ENCODE results near the gene FRAS1. TPM values are rescaled to one million over a fixed set of nuclear protein-coding genes. Genes with fewer than 3 reads are reported as not detected.

FRAS1 gene
- total and polyA plus RNA-seq, 9 of the 15 experiments (the other 6 are each of a cell fraction or from before 2014, with no cell fraction given) = under 0.01 to 0.11 (median 0.04) TPM; not detected in 2

- POLR2A ChIA-PET = interaction anchor here (0.9 kb wide), 1 partner anchor 18 kb away, joined by 3 read pairs; no protein-coding TSS in a partner anchor
- H3K4me2 ChIP-seq (ENCODE audit: insufficient read depth, low read length) = no peak overlapping the region
- no peaks in the 10 kb centered on the region for H3K79me2 ChIP-seq (ENCODE audit: control insufficient read depth, insufficient read depth, low read length)
- no peak for FAIRE-seq
- H3K36me3 ChIP-seq (ENCODE audit: control insufficient read depth, insufficient read depth, low read length) = no peaks in the 10 kb centered on the region
- DNase-seq (ENCODE audit: extremely low read depth in 1 of 4, low spot score in 3 of 4) = no peak
- WGBS (ENCODE audit: insufficient coverage, low coverage, missing lambda C conversion rate) = 0% methylated on average over 5 of the region's 5 CpGs
- H4K20me1 ChIP-seq (replicated peaks; ENCODE audit: control insufficient read depth, insufficient read depth, low read length) = no peaks in the 10 kb centered on the region
- no peak for ATAC-seq
- CTCF ChIA-PET (ENCODE audit: low intra/inter-chr PET ratio) = no interaction called here
- H3K4me1 ChIP-seq (replicated peaks in 1 of 2; ENCODE audit: control insufficient read depth in 2 of 2, insufficient read depth in 2 of 2, low read length in 2 of 2) = no peaks in the 10 kb centered on the region
- H3K27me3 ChIP-seq (ENCODE audit: control insufficient read depth in 2 of 2, insufficient read depth in 2 of 2, low read length in 2 of 2) = peaks cover 2 to 11% of the 10 kb centered on the region in 2 experiments; a peak in 2 of 5 replicates
- H3K27ac ChIP-seq (ENCODE audit: extremely low read depth, low read depth, low read length) = no peak overlapping the region
- H3K4me3 ChIP-seq = no peak overlapping the region
- no peak for TF ChIP-seq ZNF253 (CRISPR knock-in tag; conservative IDR thresholded peaks at IDR 0.05)
- intact Hi-C loops (cut with micrococcal nuclease) = no loop called here
- H3K9me3 ChIP-seq (replicated peaks; ENCODE audit: control insufficient read depth, insufficient read depth, low read depth, low read length) = no peaks in the 10 kb centered on the region
- H2AFZ ChIP-seq (ENCODE audit: low read depth, low read length) = no peak overlapping the region
- no peaks in the 10 kb centered on the region for H3K9me1 ChIP-seq (ENCODE audit: control insufficient read depth, insufficient read depth, low read length)
- in situ Hi-C loops (cut with MboI) = no loop called here
- H3K9ac ChIP-seq (ENCODE audit: insufficient read depth in 1 of 2, low read depth in 2 of 2, low read length in 2 of 2) = no peak overlapping the region
- no TSS peak for BruUV-seq (replicated peaks)
Measured at GRCh38 chr4:78265006-78265405, 207.9 kb downstream of the FRAS1 start.

GRCh38 chr4:78267790-78268189 is 210.7 kb downstream of the FRAS1 start:
- Histone ChIP-seq H3K9ac (ENCODE audit: insufficient read depth in 1 of 2, low read depth in 2 of 2, low read length in 2 of 2) (no peak overlapping the region), H3K27ac (ENCODE audit: extremely low read depth, low read depth, low read length) (no peak overlapping the region), H3K9me1 (ENCODE audit: control insufficient read depth, insufficient read depth, low read length) (no peaks in the 10 kb centered on the region), H3K4me3 (no peak overlapping the region), H3K4me1 (replicated peaks in 1 of 2; ENCODE audit: control insufficient read depth in 2 of 2, insufficient read depth in 2 of 2, low read length in 2 of 2) (no peaks in the 10 kb centered on the region), H3K27me3 (ENCODE audit: control insufficient read depth in 2 of 2, insufficient read depth in 2 of 2, low read length in 2 of 2) (peaks cover 2 to 11% of the 10 kb centered on the region in 2 experiments; a peak in 2 of 5 replicates), H2AFZ (ENCODE audit: low read depth, low read length) (no peak overlapping the region), H3K36me3 (ENCODE audit: control insufficient read depth, insufficient read depth, low read length) (no peaks in the 10 kb centered on the region), H3K9me3 (replicated peaks; ENCODE audit: control insufficient read depth, insufficient read depth, low read depth, low read length) (no peaks in the 10 kb centered on the region), H3K79me2 (ENCODE audit: control insufficient read depth, insufficient read depth, low read length) (no peaks in the 10 kb centered on the region), H3K4me2 (ENCODE audit: insufficient read depth, low read length) (no peak overlapping the region), H4K20me1 (replicated peaks; ENCODE audit: control insufficient read depth, insufficient read depth, low read length) (no peaks in the 10 kb centered on the region)
- 0% methylated on average over 7 of the region's 7 CpGs for WGBS (ENCODE audit: insufficient coverage, low coverage, missing lambda C conversion rate)
- ChIA-PET POLR2A (no interaction called here), CTCF (ENCODE audit: low intra/inter-chr PET ratio) (no interaction called here)
- BruUV-seq (replicated peaks) = no TSS peak
- FAIRE-seq (no peak), DNase-seq (ENCODE audit: extremely low read depth in 1 of 4, low spot score in 3 of 4) (no peak), ATAC-seq (no peak)
- in situ Hi-C loops (cut with MboI) = no loop called here
- intact Hi-C loops (cut with micrococcal nuclease) = no loop called here
- TF ChIP-seq ZC3H11A (IDR thresholded peaks at IDR 0.05; ENCODE audit: low read depth, low read length) (no peak), JUN (IDR thresholded peaks at IDR 0.05; ENCODE audit: borderline replicate concordance, low read depth, low read length) (no peak), JUN (CRISPR knock-in tag; IDR thresholded peaks at IDR 0.05; ENCODE audit: borderline replicate concordance) (no peak), CEBPB (tag; IDR thresholded peaks at IDR 0.05) (no peak), ETS2 (tag; IDR thresholded peaks at IDR 0.05; ENCODE audit: borderline replicate concordance, poor library complexity, severe bottlenecking) (no peak), KLF13 (tag; IDR thresholded peaks at IDR 0.05; ENCODE audit: borderline replicate concordance, low read depth) (no peak), POLR2G (IDR thresholded peaks at IDR 0.05; ENCODE audit: low read depth, low read length) (no peak)
